NCI-H1105 treated with DMSO at 0.1 percent for 48 hours (cell line): ENCODE measurements around the gene CFB.
"Not testable (repeated sequence)": the region's sequence is repeated elsewhere in the genome, so short reads cannot be mapped to it uniquely, and the experiment has no call there.

Source experiments
- DNase-seq: peaks from one replicate; lab custom pipeline; 2025; lab: John Stamatoyannopoulos, UW

Gene CFB

GRCh38 chr6:31945507-31946369 is at the start of gene CFB:
Gene CFB (plus strand): TSS chr6:31946095. CDS start chr6:31946222, 127 bp downstream.
- DNase-seq, result no peak

GRCh38 chr6:31896493-31896855 is 49.4 kb upstream of the CFB start:
- DNase-seq, result no peak

GRCh38 chr6:31896856-31897611 is 48.9 kb upstream of the CFB start:
- peak; percentile 5 for DNase-seq

GRCh38 chr6:31897612-31898382 is 48.1 kb upstream of the CFB start, which contains the start of gene EHMT2:
Gene EHMT2 (minus strand): TSS chr6:31897698. CDS start chr6:31897677, 21 bp downstream.
- DNase-seq, result peak; percentile 84

GRCh38 chr6:31898383-31899011 is 47.4 kb upstream of the CFB start:
- DNase-seq, result peak; percentile 66

- no peak for DNase-seq
These were observed 46.7 kb upstream of the CFB start for GRCh38 chr6:31899215-31899614.

- DNase-seq, result no peak
These were observed 45.8 kb upstream of the CFB start for GRCh38 chr6:31899882-31900722.

GRCh38 chr6:31900917-31901414 is 44.9 kb upstream of the CFB start:
- no peak for DNase-seq

GRCh38 chr6:31901415-31901952 is 44.4 kb upstream of the CFB start:
- peak; percentile 24 for DNase-seq

- DNase-seq, result peak; percentile 94
These were observed 43.8 kb upstream of the CFB start, which contains the start of gene ZBTB12 for GRCh38 chr6:31901953-31902643. Gene ZBTB12 (minus strand): TSS chr6:31902086. CDS start chr6:31901305, 781 bp downstream.

GRCh38 chr6:31903957-31904356 is 41.9 kb upstream of the CFB start:
- no peak for DNase-seq

GRCh38 chr6:31905041-31905440 is 40.9 kb upstream of the CFB start:
- DNase-seq, result no peak

GRCh38 chr6:31906122-31906521 is 39.8 kb upstream of the CFB start:
- DNase-seq, result no peak

- DNase-seq, result not testable (repeated sequence)
These were observed 39.2 kb upstream of the CFB start for GRCh38 chr6:31906727-31907126.

- DNase-seq, result no peak
These were observed 38.6 kb upstream of the CFB start for GRCh38 chr6:31907158-31907813.

GRCh38 chr6:31908255-31908654 is 37.6 kb upstream of the CFB start:
- not testable (repeated sequence) for DNase-seq

- no peak for DNase-seq
These were observed 37.1 kb upstream of the CFB start for GRCh38 chr6:31908791-31909190.

- not testable (repeated sequence) for DNase-seq
These were observed 36.6 kb upstream of the CFB start for GRCh38 chr6:31909298-31909697.
